GM20000 (cell line): ENCODE data around the gene NOL4L.
"Not testable (repeated sequence)": the region's sequence is repeated elsewhere in the genome, so short reads cannot be mapped to it uniquely, and the experiment has no call there.

ENCODE experiments used
- DNase-seq: peaks from one replicate; pipeline ENCODE4 v3.0.0; 2012; ENCODE audit warnings: low spot score
- TF ChIP-seq, protein P1 (sequence below): IDR thresholded peaks from 2 replicates; pipeline ENCODE4 v1.5.1; 2012; ENCODE audit warnings: mild to moderate bottlenecking, control low read depth; ENCODE audit errors: extremely low read depth, missing control alignments

The NOL4L gene

DNA sequence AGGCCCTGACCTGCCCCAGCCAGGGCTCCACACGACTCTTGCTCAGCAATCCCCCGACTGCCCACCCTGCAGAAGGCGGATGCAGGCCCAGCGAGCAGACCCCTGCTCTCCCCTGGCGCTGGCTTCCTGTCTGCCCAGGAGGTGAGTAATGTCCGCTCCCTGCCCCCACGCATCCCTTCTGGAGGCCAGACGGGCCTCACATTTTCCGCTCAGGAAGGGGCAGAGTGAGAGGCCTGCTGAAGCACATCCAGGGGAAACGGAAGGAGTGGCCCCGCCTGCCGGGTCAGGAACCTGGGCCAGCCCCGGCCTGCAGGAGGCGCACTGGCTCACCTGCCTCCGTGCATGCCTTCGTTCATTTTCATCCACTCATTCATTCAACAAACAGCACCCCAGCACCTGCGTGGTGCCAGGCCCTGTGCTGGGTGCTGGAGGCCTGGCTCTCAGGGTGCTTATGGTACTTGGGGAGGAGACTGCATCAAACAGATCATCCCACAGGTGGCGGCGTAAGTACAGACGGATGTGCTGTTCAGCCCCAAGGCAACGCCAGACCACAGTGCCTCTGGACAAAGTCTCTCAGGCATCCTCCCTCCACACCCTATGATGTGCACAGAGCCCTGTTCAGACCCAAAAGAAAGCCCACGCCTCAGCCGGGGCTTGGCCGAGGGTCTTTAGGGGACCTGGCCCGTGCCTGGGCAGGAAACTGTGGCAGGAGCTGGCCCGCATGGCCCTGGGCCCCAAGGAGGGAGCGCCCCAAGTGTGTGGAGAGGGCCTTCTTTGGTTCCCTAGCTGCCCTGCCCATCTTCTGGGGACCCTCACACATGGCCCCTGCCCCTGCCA, 114.9 kb downstream of the NOL4L start:
- TF ChIP-seq, protein P1, sequence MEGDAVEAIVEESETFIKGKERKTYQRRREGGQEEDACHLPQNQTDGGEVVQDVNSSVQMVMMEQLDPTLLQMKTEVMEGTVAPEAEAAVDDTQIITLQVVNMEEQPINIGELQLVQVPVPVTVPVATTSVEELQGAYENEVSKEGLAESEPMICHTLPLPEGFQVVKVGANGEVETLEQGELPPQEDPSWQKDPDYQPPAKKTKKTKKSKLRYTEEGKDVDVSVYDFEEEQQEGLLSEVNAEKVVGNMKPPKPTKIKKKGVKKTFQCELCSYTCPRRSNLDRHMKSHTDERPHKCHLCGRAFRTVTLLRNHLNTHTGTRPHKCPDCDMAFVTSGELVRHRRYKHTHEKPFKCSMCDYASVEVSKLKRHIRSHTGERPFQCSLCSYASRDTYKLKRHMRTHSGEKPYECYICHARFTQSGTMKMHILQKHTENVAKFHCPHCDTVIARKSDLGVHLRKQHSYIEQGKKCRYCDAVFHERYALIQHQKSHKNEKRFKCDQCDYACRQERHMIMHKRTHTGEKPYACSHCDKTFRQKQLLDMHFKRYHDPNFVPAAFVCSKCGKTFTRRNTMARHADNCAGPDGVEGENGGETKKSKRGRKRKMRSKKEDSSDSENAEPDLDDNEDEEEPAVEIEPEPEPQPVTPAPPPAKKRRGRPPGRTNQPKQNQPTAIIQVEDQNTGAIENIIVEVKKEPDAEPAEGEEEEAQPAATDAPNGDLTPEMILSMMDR = peak; percentile 1
- DNase-seq = peak; percentile 71

DNA sequence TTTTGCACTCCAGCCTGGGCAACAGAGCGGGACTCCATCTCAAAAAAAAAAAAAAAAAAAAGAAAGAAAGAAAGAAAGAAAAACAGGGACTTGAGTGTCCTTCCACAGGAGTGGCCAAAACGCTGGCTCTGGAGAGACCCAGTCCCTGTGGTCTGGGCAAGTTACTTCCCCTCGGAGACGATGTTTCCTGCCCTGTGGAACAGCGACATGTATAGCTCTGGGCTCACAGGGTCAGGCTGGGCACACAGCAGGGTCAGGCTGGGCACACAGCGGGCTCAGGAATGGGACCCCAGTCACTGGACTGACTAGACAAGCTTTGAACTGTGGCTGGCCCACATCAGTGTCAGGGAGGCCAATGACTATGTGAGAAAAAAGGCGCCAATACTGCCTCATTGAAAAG, 116.3 kb downstream of the NOL4L start:
- DNase-seq = no peak
- TF ChIP-seq, protein P1 = no peak

DNA sequence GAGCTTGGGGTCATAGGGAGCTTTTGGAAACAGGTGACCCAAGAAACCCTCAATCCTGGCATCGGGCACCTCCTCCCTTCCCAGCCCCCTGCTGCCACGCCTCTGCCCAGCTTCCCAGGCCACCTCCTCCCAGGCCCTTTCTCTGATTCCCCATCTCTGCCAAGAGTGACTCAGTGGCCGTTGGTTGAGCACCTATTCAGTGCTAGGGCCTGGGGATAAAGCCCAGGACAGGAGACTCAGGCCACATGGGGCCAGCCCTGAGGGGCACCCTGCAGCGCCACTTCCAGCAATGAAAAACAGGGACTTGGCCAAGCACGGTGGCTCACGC, 116.9 kb downstream of the NOL4L start:
- DNase-seq = no peak
- TF ChIP-seq, protein P1 = no peak

DNA sequence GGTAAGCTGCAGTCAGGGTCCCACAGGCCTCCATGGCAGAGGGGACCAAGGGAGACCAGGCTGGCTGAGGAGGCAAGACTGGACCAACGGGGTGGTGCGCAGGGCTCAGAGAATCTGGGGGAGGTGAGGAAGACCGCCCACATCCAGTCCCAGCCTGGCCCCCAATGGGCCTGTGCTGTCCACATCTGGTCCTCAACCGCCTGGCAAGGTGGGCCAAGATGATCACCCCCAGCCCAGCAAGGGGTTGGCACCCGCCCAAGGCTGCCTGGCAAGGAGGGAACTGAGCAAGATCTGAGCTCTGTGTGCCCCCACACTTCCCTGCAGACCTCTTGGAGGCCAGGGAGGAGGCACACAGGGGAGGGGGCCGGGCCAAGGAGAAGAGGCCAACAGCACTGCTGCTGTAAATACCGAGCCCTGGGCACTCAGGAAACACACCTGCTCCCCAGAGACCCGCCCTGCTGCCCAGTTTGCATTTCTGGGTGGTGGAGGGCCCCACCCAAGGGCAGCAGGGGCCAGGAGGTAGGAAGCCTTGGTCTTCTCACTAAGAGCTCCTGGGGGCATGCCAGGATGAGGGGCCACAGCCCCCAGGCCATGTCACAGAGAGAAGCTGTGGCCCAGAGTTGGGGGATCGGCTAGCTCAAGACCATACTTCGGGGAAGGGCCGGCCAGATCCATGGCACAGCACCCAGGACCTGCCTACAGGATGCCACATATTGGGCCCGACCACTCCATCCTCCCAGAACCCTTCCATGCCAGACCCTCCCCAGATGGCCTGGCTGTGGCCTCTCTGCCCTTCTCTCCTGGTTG, 117.4 kb downstream of the NOL4L start:
- no peak for DNase-seq
- TF ChIP-seq, protein P1 = no peak

DNA sequence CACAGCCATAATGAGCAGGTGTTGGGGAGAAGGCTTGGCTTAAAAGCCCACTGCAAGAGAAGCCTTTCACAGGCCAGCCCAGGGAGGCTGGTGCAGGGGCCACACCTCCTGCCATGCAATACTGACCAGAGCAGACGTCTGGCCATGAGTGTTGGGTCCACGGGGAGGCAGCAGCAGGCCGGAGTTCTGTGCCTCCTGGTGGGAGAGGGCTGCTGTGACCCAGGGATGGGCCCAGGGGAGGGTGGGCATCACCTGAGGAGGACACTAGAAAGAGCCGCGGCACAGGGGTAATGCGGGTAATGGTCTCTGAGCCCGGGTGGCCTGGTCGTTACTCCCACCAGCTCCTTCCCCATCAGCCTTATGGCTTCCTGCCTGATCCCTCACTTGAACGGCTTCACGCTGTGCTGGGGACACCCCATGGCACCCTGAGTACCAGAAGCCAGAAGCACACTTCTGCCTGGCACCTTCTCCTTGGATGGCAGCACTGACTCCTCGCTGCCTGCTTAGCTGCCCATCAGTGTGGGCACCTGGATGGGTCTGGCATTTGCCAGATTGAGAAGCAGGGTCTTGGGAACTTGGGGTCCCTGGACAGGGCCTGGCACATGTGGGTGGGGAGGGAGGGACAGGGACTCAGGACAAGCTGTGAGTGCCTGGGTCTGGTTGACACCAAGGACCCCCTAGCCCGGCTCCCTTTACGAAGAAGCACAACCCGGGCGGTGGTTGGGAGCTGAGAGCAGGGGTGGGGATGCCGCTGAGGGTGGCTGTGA, 118.2 kb downstream of the NOL4L start:
- TF ChIP-seq, protein P1 = no peak
- no peak for DNase-seq

DNA sequence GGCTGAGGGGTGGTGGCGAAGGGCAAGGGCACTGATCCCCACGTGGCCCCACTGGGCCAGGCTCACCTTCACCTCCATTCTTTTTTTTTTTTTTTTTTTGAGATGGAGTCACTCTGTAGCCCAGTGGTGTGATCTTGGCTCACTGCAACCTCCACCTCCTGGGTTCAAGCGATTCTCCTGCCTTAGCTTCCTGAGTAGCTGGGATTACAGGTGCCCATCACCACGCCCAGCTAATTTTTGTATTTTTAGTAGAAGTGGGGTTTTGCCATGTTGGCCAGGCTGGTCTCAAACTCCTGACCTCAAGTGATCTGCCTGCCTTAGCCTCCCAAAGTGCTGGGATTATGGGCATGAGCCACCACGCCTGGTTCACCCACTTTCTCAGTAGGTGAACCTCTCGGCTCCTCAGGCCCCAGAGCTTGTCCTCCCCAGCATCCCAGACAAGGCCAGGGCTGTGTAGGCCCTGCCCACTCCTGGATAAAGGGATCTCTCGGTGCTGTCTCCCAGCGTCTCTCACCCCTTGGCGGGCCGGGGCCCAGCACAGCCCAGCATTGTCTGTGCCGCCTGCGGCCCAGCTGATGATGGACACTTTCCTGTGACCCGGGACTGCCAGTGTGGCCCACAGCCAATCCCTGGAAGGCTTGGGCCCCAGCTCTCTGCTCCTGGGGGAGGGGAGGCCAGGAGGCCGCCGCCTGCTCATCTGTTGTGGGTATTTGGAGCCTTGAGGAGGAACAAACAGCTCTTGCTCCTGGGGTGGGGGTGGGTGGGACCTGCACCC, 119.0 kb downstream of the NOL4L start:
- not testable (repeated sequence) for DNase-seq
